ENCODE measurements around the gene VWA8.

GRCh38 chr13:41580345-41580744 lies 380.6 kb downstream of the VWA8 start:
- TF ChIP-seq CTCF (IDR thresholded peaks at IDR 0.05; ENCODE audit: low read depth, low read length), result no peak
- TF ChIP-seq POLR2A (IDR thresholded peaks at IDR 0.05; ENCODE audit: extremely low read depth, insufficient read length), result no peak

All from NB4 (cell line).